ENCODE results near the gene MGME1.

- TF ChIP-seq TAF1 (IDR thresholded peaks at IDR 0.05; ENCODE audit: borderline replicate concordance, insufficient read depth, low read length) (no peak), POLR2AphosphoS5 (IDR thresholded peaks at IDR 0.05; ENCODE audit: low read depth, low read length) (no peak), SIN3A (IDR thresholded peaks at IDR 0.05; ENCODE audit: borderline replicate concordance, insufficient read depth, low read length) (no peak), REST (IDR thresholded peaks at IDR 0.05; ENCODE audit: insufficient read depth in 1 of 2, low read depth in 2 of 2, low read length in 2 of 2) (no peak), FOXP2 (optimal IDR thresholded peaks at IDR 0.05; ENCODE audit: borderline replicate concordance, extremely low read depth, extremely low read length, insufficient read depth) (no peak)
Measured at GRCh38 chr20:18011482-18011881, 42.7 kb downstream of the MGME1 start.

All from PFSK-1 (cell line).